Inflammatory macrophage (primary cell): ENCODE data around the gene ACAD10.
"Not testable (repeated sequence)": the region's sequence is repeated elsewhere in the genome, so short reads cannot be mapped to it uniquely, and the experiment has no call there.

Source experiments
- DNase-seq, 2 donors: peaks; one replicate each; pipeline ENCODE4 v3.0.0-alpha.2; 2020 to 2022
- total RNA-seq, 18 experiments: gene quantifications; one replicate each; lab custom pipeline; 2026; ENCODE audit warnings: mixed read lengths in 6 of 18, inconsistent platforms in 2 of 18; lab: John Stamatoyannopoulos, UW

ACAD10 gene
- total RNA-seq: 10.5 to 36.0 (median 26.4) reads per million in 18 experiments

DNA sequence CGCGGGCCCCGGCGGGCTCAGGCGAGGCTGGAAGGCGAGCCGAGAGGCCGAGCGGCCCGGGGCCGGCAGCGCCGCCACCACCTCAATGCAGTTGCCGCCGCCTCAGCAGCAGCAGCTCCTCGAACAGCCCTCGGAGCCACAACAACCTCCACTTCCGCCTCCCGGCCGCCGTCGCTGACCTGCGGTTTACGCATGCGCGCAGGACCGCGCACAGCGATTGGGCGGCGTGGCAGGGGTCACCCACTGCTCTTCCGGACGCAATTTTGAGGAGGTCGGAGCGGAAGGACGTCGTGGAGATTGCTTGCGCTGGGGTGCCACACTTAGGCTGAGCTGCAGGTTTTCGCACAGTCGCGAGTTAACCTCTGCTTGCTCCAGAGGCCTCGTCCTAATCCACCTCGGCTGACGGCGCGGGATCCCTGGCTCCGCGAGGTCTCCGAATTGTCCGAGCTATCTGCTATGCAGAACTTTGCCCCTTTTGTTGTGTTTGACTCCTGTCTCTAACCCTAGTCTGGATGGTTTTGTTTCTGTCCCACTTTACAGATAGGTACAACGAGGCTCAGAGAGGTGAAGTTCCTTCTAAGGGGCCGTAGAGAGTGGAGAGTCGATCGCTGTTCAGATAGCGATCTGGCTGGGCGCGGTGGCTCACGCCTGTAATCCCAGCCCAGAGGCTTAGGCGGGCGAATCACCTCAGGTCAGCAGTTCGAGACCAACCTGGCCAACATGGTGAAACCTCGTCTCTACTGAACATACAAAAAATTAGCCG, at the start of gene ACAD10, which contains the start of gene BRAP:
TSS of gene ACAD10 (plus strand) at position 243 of the 763 bp plus-strand sequence. CDS start 6,657 bp downstream, outside the sequence.
TSS of gene BRAP (minus strand) at position 146 of the 763 bp plus-strand sequence. CDS start 164 bp downstream, outside the sequence.
- DNase-seq: peak; percentile 97 to 98

DNA sequence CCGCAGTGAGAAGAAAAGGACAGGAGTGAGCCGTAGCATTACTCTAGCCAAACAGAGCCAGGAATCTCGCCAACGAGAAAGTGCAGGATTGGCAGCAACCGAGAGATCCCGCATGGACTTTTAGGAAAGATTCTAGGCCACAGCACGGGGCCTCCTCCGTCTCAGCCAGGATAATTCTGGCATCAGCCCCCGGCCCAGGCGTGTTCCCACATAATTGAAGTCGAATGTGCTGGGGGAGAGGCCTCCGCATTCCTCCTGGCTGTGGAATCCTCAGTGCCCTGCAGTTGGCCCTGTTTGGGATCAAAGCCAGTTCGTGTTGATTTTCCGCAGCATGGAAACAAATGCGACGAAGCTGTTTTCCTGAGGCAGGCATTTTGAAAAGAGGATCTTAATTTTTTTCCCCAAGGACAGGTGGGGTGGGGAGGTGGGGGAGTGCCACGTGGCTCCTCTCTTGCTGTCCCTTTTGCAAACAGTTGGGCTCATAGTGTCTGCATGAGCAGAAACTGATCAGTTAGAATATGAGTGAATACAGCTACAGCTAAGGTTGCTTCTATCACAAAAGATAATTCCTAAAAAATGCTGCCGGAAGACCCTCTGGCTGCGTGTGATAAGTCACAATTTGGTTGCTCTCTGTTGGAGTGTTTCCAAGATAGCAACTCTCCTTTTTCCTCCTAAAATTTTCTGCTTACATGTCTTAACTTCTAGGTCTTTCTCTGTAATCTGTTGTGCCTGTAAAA, 49.5 kb upstream of the ACAD10 start:
- no peak for DNase-seq

DNA sequence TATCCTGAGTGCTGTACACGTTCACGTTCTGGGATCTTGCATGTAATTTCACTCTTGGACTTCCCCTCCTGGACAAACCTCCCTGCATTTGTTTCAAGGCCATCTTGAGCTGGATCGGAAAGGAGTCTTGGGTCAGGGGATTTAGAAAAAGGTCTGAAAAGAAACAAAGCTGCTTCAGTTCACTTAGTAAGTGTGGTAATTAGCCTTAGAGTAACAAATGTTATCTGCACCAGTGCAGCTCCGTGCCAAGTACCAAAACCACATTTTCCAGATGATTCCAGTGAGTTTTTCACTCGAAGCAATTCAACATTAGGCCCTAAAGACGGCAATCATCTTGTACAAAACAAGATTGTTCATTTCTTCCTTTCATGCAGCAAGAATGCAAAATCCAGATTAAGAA, 47.3 kb upstream of the ACAD10 start:
- DNase-seq: no peak

DNA sequence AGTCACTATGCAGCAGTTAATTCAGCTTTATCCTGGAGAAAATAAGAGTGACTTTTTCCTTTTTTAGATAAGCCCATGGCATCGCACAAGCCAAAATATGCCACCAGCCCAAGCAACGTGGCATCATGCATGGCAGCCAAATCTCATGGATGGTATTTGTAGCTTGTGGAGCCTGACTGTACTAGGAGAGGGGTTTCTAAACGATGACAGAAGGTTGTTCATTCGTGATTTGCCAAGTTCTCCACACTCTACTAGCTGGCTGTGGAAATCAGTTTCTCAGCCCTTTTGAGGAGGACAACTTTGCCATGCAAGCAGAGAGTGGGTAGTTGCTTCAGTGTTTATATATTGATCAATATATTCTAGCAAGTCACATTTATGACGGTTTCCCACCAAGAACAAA, 45.3 kb upstream of the ACAD10 start:
- no peak for DNase-seq

DNA sequence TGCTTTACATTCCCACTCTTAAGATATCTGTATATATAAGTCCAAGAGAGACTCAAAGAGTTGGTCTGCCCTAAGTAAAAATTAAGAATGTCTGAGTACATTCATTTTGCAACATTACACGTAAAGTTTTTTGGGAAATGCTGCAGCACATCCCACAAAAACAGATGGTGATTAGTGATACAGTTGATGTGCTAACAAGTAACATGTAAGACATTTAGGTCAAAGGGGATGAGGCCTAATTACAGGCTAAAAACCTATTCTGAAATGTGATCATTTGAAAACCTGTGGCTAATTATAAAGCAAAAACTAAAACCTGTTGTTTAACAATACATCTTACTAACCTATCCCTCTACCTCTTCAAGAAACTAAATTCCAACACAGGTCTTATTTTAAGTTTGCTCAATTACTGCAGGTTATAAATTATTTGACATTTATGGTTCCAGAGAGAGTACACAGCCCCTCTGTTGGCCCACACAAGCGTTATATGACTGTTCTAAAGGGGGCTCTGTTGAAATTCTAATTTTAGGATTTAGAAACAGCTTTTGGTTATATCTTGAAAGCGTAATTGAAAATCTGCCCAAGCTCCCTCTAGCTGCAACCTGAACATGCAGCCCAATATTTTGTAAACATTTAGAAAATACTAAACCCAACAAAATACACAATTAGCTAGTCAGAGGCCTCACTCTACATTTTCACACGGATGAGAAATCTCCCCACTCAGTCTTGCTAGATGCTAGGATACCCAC, 43.0 kb upstream of the ACAD10 start:
- DNase-seq: no peak

DNA sequence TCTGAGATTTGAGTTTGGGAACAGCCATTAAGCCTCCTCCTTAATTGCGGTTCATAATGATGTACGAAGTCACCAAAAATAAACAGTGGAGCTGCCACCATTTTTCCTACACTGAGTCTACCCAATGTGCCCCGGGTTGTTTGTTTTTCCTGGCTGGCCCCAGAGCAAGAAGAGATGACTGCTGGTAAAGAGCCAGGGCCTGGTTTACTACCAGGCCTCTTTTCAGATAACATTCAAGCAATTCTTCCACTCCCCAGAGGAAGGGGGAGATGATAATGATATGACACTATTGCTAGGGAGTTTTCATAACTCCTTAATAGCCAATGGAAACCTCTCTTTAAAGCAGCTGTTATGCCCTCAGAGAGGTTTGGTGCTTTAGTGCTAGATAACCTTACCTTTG, 42.4 kb upstream of the ACAD10 start:
- DNase-seq: no peak

DNA sequence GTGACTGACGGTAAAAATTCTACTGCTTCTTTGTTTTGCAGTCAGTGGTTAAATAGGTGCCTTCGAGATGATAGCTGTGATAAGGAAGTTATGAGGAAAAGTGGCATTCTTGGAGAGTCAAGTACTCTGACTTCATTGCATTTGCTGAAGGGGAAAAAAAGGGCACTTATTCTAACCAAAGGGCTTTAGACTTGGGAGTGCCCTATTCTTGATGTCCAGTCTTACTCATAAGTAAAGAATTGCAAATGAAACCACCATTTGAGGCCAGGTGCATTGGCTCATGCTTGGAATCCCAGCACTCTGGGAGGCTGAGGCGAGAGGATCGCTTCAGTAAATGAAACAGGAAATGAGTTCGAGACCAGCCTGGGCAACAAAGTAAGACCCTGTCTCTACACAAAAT, 40.4 kb upstream of the ACAD10 start:
- no peak for DNase-seq

DNA sequence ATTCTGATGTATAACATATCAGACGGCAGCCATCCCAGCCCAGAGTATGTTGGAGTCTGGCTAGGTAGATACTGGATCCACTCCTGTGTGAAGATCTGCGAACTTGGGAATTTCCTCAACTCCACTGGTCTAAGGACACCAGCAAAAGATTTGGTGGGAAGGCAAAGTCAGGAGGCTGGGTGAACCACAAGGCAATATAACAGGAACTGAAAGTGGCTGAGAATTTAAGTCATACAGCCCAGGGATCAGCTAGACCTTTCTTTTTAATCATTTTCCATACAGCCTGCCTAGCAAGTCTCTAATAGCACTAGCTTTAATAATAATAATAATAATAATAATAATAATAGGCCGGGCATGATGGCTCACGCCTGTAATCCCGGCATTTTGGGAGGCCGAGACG, 34.9 kb upstream of the ACAD10 start:
- DNase-seq: peak; percentile 43 to 67

DNA sequence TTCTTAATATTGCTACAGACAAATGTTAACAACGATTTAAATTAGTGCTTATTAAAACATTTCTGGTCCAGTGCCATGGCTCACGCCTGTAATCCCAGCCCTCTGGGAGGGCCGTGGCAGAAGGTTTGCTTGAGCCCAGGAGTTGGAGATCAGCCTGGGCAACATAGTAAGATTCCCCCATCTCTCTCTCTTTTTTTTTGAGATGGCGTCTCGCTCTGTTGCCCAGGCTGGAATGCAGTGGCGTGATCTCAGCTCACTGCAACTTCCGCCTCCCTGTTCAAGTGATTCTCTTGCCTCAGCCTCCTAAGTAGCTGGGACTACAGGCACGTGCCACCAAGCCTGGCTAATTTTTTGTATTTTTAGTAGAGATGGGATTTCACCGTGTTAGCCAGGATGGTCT, 33.3 kb upstream of the ACAD10 start:
- not testable (repeated sequence) for DNase-seq

DNA sequence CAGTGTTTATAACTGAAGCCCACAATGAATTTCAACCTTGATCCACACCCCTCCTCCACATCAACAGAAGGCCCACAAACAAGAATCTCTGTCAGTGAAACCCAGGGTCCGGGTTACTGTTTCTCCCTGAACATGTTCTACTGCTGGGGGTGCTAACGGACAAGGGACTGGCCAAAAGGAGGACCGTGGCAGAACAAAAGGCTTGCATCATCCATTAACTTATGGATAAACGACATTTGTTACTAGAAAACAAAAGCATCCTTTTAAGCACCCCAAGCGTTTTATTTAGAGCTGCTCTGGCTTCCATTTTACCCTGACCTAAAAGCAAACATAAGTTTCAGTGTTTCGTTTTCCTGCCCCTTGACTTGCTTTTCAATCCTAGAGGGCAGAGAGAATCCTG, 32.3 kb upstream of the ACAD10 start:
- DNase-seq: no peak

DNA sequence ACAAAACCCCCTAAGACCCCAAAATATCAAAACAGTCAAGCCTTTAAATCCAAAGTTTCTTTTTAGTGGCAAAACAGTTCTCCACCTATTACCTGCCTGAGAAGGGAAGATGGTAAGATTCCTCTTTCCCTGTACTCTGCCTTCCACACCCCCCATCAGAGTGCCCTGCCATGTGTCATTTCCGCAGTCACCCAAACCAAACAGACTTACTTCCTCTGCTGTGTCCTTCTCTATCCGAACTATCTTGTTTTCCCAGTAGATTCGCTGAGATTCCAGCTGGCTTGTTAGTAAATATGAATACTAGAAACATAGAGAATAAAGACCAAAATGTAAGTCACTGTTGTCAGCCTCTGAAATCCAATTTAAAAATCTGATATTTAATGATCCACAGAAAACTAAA, 30.5 kb upstream of the ACAD10 start:
- DNase-seq: no peak

DNA sequence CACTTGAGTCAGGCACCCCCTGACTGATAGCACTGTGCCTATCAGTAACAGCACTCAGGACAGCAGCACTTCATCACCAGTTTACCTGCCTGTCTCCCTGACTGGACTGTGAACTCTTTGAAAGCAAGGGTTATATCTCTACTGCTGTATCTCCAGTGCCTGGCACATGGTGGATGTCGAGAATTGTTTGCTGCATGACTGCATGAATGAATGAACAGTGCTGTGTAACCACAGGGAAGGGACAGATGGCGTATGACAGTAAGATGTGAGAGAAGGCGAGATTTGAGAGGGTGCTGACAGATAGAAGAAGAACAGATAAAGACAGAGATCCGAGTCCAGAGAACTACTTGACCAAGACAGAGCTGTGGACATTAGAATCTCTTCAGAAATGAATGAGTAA, 29.8 kb upstream of the ACAD10 start:
- no peak for DNase-seq

DNA sequence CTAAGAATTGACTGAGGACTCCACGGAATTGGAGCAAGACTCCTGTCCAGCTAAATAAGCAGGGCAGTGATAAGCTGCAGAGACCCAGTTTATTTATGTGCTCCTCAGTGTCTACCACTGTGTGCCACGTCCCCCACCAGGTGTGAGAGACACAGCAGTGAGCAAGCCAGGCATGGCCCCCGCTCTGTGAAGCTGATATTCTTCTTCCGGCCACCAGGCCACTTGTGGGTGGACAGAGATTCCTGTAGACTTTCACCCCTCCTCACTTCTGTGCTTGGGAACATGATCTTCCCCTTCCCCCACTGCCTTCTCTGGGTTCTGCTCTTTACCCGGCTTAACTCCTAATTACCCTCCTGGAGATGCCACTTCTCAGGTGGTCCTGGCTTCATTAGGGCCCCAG, 21.4 kb upstream of the ACAD10 start:
- DNase-seq: no peak

DNA sequence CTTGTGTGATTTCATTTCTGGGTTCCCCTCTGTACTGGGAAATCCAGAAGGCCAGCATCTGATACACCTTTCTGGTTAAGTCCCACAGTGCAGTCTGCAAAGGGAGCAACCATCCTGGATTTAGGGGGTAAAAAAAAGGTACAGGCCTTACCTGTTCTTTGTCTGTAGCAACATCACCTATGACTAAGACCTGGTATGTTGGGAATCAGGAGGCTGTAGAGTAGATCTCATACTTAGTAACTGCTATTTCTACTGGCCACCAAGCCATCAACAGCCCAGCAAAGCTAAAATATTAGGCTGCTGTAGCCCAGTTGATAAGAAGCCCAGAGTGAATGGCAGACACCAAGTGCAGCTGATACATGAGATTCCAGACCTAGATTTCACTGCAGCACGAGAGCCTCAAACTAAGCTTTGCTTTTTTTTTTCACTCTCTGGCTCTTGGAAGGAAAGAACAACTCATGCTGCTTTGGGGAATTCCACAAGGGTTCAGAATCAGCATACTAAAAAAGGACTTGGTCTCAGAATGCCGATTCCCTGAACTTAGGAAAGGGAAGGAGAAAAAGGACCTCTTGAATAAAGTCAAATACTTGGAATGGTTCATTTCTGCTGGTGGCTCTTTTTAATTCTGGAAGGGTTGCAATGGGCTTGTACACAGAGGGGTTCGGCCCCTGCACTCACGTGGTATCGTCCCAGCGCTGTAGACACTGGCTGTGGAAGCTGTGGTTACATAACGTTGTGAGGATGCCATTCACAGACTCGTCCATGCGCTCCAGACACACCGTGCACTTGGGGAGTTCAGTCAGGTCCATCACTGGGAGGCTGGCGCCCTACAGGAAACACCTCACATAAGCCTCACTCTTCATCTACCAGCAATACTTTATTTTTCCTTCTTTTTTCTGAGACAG, 20.6 kb upstream of the ACAD10 start:
- DNase-seq: no peak

DNA sequence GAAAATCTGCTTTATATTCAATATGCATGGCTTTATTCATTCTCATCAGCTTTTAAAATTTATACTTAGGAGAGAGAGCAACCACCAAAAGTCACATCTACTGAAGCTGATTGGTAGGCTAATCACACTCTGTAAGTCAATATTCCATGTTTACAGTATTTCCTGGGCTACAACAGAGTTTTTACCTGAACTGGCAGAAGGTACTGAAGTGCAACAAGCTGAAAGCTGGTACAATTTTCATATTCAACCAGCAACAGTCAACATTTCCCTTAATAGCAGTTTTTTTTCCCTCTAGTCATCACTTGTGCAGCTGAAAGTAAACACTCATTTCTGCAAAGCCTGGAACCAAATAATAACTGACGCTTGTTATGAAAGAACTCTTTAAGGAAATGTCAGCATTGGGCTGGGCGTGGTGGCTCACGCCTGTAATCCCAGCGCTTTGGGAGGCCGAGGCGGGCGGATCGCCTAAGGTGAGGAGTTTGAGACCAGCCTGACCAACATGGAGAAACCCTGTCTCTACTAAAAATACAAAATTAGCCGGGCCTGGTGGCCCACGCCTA, 13.0 kb upstream of the ACAD10 start:
- DNase-seq: no peak

DNA sequence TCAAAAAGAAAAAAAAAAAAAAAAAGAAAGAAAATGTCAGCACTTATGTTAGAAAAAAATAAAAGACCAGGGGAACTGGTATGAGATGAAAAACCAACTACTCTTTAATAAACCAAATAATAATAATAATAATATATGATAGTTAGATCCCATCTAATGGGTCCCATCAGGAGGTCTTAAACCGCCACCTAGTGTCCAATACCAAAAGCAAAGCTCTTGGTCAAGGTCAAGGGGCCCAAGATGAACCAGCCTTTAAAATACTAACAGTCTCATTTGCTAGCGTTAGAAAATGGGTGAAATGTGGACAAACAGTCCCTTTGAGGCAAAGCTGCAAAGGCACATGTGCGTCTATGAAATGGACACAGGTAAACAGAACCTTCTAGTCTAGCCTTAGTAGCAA, 12.3 kb upstream of the ACAD10 start:
- DNase-seq: peak in 1 of 2 donors; percentile 16

DNA sequence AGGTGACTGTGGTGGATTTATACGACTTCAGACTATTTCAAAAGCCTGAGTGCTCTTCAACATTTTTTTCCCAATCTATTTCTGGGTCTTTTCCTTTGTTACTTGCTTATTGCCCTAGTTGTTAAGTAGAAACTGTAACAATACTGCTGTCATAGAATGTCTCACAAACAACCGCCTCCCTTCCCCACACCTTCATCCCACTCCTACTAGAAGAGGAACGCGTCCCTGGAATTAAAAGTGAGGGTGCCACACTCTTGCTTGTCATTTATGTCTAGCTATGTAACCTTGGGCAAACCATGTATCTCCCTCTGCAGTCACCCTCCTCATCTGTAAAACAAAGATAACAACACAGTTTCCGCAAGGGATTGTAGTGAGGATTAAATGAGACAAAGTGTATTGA, 8.7 kb upstream of the ACAD10 start:
- no peak for DNase-seq

DNA sequence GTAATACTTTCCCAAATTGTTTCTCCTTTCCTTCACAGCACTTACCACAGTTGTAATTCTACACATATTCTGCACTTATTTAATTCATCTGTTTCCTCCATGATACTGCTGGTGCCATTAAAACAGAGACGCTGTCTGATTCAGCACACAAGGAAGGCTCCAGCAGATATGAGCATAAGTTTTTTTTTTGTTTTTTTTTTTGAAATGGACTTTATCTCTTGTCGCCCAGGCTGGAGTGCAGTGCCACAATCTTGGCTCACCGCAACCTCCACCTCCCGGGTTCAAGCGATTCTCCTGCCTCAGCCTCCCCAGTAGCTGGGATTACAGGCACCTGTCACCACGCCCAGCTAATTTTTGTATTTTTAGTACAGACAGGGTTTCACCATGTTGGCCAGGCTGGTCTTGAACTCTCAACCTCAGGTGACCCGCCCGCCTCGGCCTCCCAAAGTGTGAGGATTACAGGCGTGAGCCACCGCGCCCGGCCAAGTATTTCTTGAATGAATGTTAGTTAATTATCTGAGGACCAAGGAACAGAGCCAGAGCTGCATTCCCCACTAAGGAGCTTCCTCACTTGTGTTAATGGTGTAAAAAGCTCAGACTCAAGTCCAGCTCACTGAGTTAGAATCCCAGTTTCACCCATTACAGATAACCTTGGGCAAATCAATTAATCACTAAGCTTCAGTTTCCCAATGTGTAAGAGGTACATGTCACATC, 1.2 kb upstream of the ACAD10 start:
- DNase-seq: not testable (repeated sequence)

DNA sequence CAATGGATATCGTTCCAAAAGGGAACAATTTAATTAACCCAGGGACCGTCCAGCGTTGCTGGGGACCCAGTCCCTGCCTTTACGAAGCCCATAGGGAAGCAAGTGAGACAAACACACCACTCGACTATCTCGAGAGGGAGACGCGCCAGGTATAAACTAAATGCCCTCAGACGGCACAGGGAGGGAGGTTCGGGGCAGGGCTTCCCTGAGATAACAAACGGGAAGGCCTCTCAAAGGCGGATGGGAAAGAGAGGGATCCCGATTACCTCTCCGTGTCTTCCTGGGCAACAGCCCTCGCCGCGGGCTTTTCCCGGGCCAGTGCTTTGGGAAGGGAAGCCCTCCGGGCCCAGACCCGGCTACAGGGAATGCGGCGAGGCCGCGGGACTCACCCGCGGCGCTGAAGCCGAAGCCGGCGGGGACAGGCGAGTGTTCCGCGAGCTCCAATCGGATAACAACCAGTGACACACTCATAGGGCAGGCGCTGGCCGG, 487 bp upstream of the ACAD10 start:
- DNase-seq: no peak

DNA sequence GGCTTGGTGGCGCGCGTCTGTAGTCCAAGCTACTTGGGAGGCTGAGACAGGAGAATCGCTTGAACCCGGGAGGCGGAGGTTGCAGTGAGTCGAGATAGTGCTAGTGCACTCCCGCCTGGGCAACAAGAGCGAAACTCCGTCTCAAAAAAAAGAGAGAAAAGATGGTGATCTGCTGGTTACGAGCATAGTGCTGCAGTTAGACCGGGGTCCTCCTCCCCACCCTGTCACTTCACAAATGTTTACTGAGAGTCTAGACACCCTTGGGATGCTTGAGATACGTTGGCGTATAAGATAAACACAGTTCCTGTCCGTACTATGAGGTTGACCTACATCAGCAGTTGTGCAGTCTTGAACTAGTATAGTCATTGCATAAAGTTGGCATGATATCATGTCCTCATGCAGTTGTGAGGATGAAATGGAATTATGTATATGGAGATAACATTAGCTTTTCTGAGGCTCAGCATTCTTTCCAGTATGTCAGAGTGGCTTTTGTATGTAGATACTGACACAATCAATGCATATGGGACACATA, 787 bp downstream of the ACAD10 start:
- no peak for DNase-seq

DNA sequence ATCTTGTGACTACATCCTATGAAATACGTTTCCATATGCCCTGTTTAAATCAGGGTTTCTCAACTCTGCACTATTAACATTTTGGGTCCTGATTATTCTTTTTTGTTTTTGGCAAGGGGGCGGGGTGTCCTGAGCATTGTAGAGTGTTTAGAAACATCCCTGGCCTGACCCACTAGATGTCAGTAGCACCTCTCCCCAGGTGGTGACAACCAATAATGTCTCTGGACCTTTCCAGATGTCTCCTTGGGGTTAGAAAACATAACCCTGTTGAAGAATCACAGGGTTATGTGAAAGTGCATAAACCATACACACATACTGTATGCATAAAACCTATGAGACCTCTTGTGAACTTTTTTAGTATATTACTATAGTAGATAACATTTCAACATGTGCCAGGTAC, 1.4 kb downstream of the ACAD10 start:
- no peak for DNase-seq
